Fibroblast of peridontal ligament (primary cell): Measurements from ENCODE around the gene PRR7.
A peak's percentile ranks its signal among the peaks of the same experiment; 100 is the strongest.
"Not testable (repeated sequence)": the region's sequence is repeated elsewhere in the genome, so short reads cannot be mapped to it uniquely, and the experiment has no call there.

Source experiments
- DNase-seq: peaks from one replicate; pipeline ENCODE4 v3.0.0-alpha.2; 2010; ENCODE audit errors: extremely low read depth

Gene PRR7

GRCh38 chr5:177483994-177484901, 37.6 kb downstream of the PRR7 start:
- no peak for DNase-seq

DNA sequence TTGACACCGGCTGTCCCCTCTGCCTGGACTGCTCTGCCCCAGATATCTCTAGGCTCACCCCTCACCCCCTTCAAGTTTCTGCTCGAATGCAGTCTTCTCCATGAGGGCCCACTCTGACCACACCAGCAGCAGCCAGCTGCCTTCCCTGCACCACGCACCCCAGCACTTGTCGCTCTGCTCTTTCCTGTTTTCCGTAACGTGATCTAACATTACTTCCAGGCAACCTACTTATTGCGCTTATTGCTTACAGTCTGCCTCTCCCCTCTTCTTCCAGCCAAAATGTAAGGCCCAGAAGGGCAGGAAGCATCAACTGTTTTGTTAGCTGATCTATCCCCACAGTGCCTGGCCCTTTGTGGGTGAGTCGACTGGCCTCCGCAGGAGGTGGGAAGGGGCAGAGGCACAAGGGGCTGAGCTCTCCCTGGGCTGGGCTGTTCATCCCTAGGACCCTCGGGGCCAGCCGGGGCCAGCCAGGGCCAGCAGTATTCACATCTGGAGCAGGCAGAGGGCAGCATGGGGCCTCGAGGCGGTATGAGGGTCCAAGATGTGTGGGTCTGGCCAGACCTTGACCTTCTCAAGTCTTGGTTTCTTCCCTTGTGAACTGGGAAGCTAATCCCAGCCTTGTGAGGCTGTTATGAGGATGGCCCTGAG, 38.4 kb downstream of the PRR7 start:
- DNase-seq, result no peak

DNA sequence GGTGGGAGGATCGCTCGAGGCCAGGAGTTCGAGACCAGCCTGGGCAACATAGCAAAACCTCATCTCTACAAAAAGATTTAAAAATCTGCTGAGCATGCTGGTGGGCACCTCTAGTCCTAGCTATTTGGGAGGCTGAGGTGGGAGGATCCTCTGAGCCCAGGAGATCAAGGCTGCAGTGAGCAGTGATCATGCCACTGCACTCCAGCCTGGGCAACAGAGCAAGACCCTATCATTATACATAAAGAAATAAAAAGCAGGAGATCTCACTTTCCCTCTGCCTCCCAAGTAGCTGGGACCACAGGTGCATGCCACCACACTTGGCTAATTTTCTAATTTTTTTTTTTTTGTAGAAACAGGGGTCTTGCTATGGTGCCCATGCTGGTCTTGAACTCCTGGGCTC, 39.1 kb downstream of the PRR7 start:
- not testable (repeated sequence) for DNase-seq

GRCh38 chr5:177486256-177486655, 39.6 kb downstream of the PRR7 start:
- DNase-seq, result no peak

- no peak for DNase-seq
Observed at GRCh38 chr5:177487144-177487543, 40.5 kb downstream of the PRR7 start.

- DNase-seq, result no peak
Observed at GRCh38 chr5:177487975-177488374, 41.4 kb downstream of the PRR7 start.

- DNase-seq, result no peak
Observed at GRCh38 chr5:177489119-177489716, 42.6 kb downstream of the PRR7 start.

DNA sequence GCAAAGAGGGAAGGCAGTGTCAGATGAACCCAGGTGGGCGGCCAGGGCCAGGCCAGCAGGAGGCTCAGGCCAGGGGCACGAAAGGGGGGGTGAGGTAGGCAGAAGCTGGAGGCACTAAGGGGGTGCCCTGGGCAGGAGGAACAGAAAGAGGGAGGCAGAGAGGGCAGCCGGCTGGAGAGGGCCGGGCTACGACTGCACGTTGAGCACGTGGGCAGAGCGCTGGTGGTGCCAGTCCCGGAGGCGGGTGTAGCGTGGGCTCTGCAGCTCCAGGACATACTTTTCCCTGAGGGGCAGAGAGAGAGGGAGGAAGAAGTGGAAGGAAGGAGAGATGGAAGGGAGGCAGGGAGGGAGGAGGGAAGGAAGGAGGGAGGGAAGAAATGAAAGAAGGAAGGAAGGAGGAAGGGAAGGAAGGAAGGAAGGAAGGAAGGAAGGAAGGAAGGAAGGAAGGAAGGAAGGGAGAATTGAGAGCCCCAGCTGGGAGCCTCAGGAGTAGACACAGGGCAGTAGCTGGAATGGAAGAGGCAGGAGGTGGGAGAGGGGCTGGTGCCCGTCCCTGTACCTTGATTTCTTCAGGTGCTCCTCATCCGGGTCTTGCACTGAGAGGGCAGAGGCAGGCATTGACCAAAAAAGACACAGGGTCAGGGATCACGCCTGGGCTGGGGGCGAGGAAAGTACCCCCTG, 43.8 kb downstream of the PRR7 start:
- DNase-seq, result no peak

GRCh38 chr5:177490992-177491391, 44.4 kb downstream of the PRR7 start:
- no peak for DNase-seq

DNA sequence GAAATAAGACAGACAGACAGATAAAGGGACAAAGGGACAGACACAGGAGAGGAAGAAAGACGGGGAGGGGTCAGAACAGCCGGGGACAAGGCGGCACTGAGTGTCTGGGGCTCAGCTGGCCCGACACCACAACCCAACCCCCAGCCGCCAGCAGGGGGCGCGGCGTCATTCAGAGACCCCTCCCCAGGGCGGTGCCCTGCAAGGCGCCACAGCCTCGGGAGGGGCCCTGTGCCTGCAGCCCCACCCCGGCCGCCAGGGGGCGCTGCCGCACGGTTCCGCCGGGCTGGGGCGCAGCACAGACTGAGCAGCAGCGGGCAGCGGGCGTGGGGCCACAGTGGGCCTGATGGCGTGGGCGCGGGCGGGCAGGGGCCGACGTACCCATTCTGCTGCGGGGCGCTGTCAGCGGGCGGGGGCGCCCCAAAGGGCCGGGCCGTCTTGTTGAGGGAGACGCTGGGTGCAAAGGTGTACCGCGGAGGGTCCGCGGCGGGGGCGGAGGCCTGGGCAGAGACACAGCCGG, 44.9 kb downstream of the PRR7 start:
- no peak for DNase-seq

- DNase-seq, result no peak
Observed at GRCh38 chr5:177491983-177492746, 45.6 kb downstream of the PRR7 start.

DNA sequence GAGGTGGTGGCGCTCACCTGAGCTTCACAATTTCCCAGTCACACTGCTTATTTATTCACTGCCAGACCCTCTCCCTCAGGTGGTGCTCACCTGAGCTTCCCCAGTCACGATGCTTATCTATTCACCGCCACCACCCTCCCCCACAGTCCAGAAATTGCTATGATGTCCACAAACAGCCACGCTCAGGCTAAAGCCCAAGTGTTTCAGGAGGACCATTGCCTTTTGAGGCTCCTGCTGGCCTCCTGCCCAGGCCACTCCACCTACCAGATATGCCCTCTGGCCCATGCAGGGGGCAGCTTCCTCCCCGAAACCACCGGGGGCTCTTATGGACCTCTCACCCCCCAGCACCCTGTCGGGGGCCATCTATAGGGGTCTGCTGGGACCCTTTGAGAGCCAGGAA, 46.2 kb downstream of the PRR7 start:
- DNase-seq, result no peak

DNA sequence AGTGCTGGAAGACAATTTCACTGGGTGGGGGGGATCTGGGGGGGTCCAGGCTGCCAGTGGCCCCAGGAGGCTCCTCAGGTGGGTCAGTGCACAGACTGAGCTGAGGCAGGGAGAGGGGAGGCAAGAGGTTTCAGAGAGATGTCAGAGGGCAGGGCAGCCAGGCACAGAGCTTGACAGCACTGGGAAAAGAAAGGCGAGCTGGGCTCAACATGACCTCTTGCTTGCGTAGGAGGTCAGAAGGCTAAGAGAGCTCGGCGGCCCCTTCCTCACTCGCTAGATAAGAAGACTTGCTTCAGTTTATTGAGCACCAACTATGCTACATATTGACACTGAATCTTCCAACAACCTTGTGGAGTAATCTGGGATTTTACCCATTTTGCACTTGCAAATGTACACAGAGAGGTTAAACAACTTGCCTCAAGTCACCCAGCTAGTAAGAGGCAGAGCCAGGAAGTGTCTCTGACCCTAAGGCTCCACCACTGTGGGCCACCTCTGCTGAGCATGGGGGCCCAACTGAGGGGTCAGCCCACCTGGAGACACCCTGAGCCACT, 47.3 kb downstream of the PRR7 start:
- no peak for DNase-seq

GRCh38 chr5:177494346-177495195, 48.0 kb downstream of the PRR7 start:
- peak; percentile 82 for DNase-seq

GRCh38 chr5:177495243-177496060, 48.8 kb downstream of the PRR7 start:
- peak; percentile 93 for DNase-seq

- DNase-seq, result peak; percentile 55
Observed at GRCh38 chr5:177496070-177496726, 49.6 kb downstream of the PRR7 start.

- DNase-seq, result peak; percentile 90
Observed at GRCh38 chr5:177496727-177497291, 50.2 kb downstream of the PRR7 start.
